IgD-negative memory B cell (primary cell): ENCODE measurements around the gene OCEL1. TPM values are rescaled to one million over a fixed set of nuclear protein-coding genes. Genes with fewer than 3 reads are reported as not detected.

Source experiments
- H3K27ac Mint-ChIP-seq, 3 donors: one replicate each; pipeline ENCODE4 v1.8.0; 2020 to 2022; ENCODE audit warnings: mild to moderate bottlenecking in 3 of 3, mixed read lengths in 3 of 3, moderate library complexity in 1 of 3
- H3K27me3 Mint-ChIP-seq: one replicate; pipeline ENCODE4 v1.8.0; 2021; ENCODE audit warnings: mixed read lengths
- H3K36me3 Mint-ChIP-seq: one replicate; pipeline ENCODE4 v1.8.0; 2020; ENCODE audit warnings: mild to moderate bottlenecking, mixed read lengths
- H3K4me1 Mint-ChIP-seq, 3 donors: one replicate each; pipeline ENCODE4 v1.8.0; 2020 to 2022; ENCODE audit warnings: mixed read lengths in 3 of 3, mild to moderate bottlenecking in 1 of 3
- H3K4me3 Mint-ChIP-seq, 4 donors: one replicate each; pipeline ENCODE4 v1.8.0; 2020 to 2022; ENCODE audit warnings: mild to moderate bottlenecking in 4 of 4, mixed read lengths in 4 of 4, moderate library complexity in 3 of 4
- H3K9me3 Mint-ChIP-seq, 3 donors: one replicate each; pipeline ENCODE4 v1.8.0; 2020 to 2021; ENCODE audit warnings: mixed read lengths in 3 of 3, mild to moderate bottlenecking in 1 of 3
- polyA plus RNA-seq: library from polyadenylated mRNA; unstranded; fragments of 300-500 nt; fragmentation: Illumina TruSeq; gene quantifications from one replicate; pipeline ENCODE4 v1.2.3, GENCODE V29; 2021

Gene OCEL1
- polyA plus RNA-seq, 1 donor from 2014 or later = 46.0 TPM

- Mint-ChIP-seq H3K27ac (peak overlapping the region in 2 of 3 donors; percentile 56 to 82), H3K4me3 (peak overlapping the region in 3 of 4 donors; percentile 15 to 64 (median 49))
Measured at GRCh38 chr19:17242431-17243208, 16.6 kb downstream of the OCEL1 start.

GRCh38 chr19:17243211-17243829, 17.3 kb downstream of the OCEL1 start:
- Mint-ChIP-seq H3K27ac (peak overlapping the region in 2 of 3 donors; percentile 58 to 82), H3K36me3 (no peaks in the 10 kb centered on the region), H3K4me3 (peak overlapping the region in 2 of 4 donors; percentile 30 to 67), H3K27me3 (no peaks in the 10 kb centered on the region), H3K4me1 (peaks cover 4 to 11% (median 5%) of the 10 kb centered on the region in 3 donors), H3K9me3 (no peaks in the 10 kb centered on the region)

More at GRCh38 chr19:17242431-17243208, 16.6 kb downstream of the OCEL1 start:
- no peaks in the 10 kb centered on the region for H3K27me3 Mint-ChIP-seq
- H3K36me3 Mint-ChIP-seq = no peaks in the 10 kb centered on the region
- peaks cover 4 to 11% (median 5%) of the 10 kb centered on the region in 3 donors for H3K4me1 Mint-ChIP-seq
- no peaks in the 10 kb centered on the region for H3K9me3 Mint-ChIP-seq

DNA sequence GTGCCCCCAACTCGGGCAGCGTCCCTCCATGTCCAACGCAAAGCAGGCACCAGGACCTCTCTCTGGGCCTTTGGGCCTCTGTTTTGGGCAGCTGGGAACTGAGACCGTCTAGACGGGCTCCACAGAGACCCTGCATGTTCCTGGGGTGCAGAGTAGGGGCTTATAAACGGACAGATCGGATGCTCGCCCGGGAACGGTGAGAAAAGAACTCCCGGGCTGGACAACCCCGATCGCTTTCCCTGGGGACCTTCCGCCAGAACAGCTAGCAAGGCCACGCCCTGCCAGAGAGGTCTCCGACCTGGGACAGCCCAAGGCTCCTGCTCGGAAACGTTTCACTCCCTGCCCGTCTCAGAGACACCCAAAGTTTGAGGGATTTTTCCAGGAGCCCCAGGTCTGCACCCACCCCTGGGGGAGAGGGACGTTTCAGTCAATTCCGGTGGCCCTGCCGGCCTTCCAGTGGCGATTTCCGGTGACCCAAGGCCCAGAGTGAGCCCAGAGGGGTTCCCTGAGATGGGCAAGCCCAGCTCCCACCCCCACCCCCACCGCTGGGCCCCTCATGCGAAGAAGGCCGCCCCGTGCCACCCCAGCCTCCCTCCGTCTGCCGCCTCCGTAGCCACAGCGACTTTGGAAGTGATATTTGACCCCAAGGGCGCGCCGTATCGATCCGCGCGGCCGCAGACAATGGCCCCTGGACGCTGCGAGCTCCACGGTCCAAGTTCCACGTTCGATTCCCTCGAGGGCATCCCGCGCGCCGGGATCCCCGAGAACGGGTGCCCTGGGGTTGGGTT, 18.0 kb downstream of the OCEL1 start:
- Mint-ChIP-seq H3K36me3 (no peaks in the 10 kb centered on the region), H3K27me3 (no peaks in the 10 kb centered on the region), H3K4me3 (peak overlapping the region; percentile 67 to 82 (median 73)), H3K4me1 (peaks cover 4 to 11% (median 5%) of the 10 kb centered on the region in 3 donors), H3K27ac (peak overlapping the region in 1 of 3 donors; percentile 58), H3K9me3 (no peaks in the 10 kb centered on the region)

DNA sequence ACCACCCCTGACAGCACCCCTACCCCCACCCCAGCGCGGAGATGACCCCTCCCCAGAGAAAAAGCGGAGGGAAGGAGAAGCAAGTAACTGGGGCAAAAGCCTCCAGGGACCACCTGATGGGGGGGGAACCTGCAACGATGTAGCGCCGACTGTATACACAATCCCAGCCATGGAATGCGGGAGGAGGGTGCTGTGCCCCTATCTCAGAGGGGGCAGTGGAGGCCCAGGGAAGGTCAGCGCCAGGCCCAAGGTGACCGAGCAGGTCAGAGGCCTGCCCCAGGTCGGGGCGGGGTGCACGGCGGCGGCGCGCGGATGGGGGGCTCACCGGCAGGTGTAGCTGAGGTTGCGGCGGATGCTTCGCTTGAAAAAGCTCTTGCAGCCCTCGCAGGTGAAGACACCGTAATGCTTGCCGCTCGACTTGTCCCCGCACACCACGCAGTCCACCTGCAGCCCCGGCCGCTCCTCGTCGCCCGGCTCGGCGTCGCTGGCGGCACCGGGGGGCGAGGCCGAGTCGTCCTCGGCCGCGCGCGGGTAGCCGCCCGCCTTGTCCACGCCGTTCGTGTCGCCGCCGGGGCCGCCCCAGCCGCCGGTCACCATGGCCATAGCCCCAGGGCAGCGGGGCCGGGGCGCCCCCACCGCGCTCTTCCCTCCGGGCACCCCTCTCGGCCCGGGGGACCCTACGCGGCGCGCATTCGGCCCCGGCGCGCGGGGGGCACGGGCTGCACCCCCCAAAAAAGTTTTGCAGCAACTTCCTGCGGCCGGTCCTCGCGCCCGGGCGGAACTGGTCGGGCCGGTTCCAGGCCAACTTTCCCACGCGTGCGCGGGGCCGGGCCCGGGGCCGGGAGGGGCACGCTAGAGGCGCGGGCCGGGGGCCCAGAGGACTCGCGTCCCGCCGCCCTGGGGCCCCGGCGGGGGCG, 18.9 kb downstream of the OCEL1 start:
- Mint-ChIP-seq H3K4me3 (peak overlapping the region; percentile 65 to 82 (median 68)), H3K9me3 (no peaks in the 10 kb centered on the region), H3K27me3 (no peaks in the 10 kb centered on the region), H3K36me3 (no peaks in the 10 kb centered on the region), H3K4me1 (peaks cover 4 to 11% (median 5%) of the 10 kb centered on the region in 3 donors), H3K27ac (no peak overlapping the region)

- peak within 1 kb of the TSS; percentile 89 to 97 (median 92) for H3K4me3 Mint-ChIP-seq
- H3K27ac Mint-ChIP-seq = peak within 1 kb of the TSS in 2 of 3 donors; percentile 79 to 86
- H3K27me3 Mint-ChIP-seq = no peaks in the 10 kb centered on the region
- peaks cover 4 to 11% (median 5%) of the 10 kb centered on the region in 3 donors for H3K4me1 Mint-ChIP-seq
- no peaks in the 10 kb centered on the region for H3K9me3 Mint-ChIP-seq
- no peaks in the 10 kb centered on the region for H3K36me3 Mint-ChIP-seq
Measured at GRCh38 chr19:17245535-17245984, 19.5 kb downstream of the OCEL1 start, which contains the start of gene NR2F6. NR2F6 (minus strand) TSS chr19:17245919; CDS start chr19:17245220, 699 bp downstream.

- peak overlapping the region; percentile 89 to 97 (median 92) for H3K4me3 Mint-ChIP-seq
- no peaks in the 10 kb centered on the region for H3K9me3 Mint-ChIP-seq
- H3K36me3 Mint-ChIP-seq = no peaks in the 10 kb centered on the region
- H3K4me1 Mint-ChIP-seq = peaks cover 0 to 11% (median 5%) of the 10 kb centered on the region in 3 donors
- H3K27me3 Mint-ChIP-seq = no peaks in the 10 kb centered on the region
- peak overlapping the region in 2 of 3 donors; percentile 72 to 79 for H3K27ac Mint-ChIP-seq
Measured at GRCh38 chr19:17246681-17247425, 20.8 kb downstream of the OCEL1 start.

GRCh38 chr19:17248011-17248776, 22.2 kb downstream of the OCEL1 start:
- peak overlapping the region in 1 of 4 donors; percentile 75 for H3K4me3 Mint-ChIP-seq
- peaks cover 0 to 5% (median 0%) of the 10 kb centered on the region in 3 donors for H3K4me1 Mint-ChIP-seq
- no peaks in the 10 kb centered on the region for H3K36me3 Mint-ChIP-seq
- H3K27me3 Mint-ChIP-seq = no peaks in the 10 kb centered on the region
- no peaks in the 10 kb centered on the region for H3K9me3 Mint-ChIP-seq
- H3K27ac Mint-ChIP-seq = peak overlapping the region in 2 of 3 donors; percentile 39 to 53

- H3K27me3 Mint-ChIP-seq = no peaks in the 10 kb centered on the region
- peak overlapping the region in 2 of 4 donors; percentile 63 to 75 for H3K4me3 Mint-ChIP-seq
- peaks cover 0 to 4% (median 0%) of the 10 kb centered on the region in 3 donors for H3K4me1 Mint-ChIP-seq
- H3K36me3 Mint-ChIP-seq = no peaks in the 10 kb centered on the region
- peak overlapping the region in 2 of 3 donors; percentile 25 to 90 for H3K27ac Mint-ChIP-seq
- H3K9me3 Mint-ChIP-seq = no peaks in the 10 kb centered on the region
Measured at GRCh38 chr19:17249887-17250548, 24.0 kb downstream of the OCEL1 start.

DNA sequence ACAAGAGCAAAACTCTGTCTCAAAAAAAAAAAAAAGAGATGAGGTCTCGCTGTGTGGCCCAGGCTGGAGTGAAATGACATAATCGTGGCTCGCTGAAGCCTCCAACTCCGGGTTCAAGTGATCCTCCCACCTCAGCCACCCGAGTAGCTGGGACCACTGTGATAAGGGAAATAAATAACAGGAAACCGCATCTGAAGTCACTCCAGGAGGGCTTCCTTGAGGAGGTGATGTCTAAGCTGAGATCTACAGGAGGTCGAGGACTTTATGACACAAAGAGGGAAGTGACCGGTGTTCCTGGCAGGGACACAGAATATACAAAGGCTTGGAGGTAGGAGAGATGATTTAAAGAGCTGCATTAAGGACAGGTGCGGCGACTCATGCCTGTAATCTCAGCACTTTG, 28.6 kb downstream of the OCEL1 start:
- H3K36me3 Mint-ChIP-seq = no peaks in the 10 kb centered on the region
- no peaks in the 10 kb centered on the region for H3K27me3 Mint-ChIP-seq
- H3K4me3 Mint-ChIP-seq = peak overlapping the region in 1 of 4 donors; percentile 14
- peak overlapping the region in 1 of 3 donors; percentile 84 for H3K27ac Mint-ChIP-seq
- no peaks in the 10 kb centered on the region for H3K9me3 Mint-ChIP-seq
- no peaks in the 10 kb centered on the region for H3K4me1 Mint-ChIP-seq

GRCh38 chr19:17255150-17255621, 29.2 kb downstream of the OCEL1 start:
- H3K27ac Mint-ChIP-seq = no peak overlapping the region
- H3K4me1 Mint-ChIP-seq = no peaks in the 10 kb centered on the region
- H3K4me3 Mint-ChIP-seq = peak overlapping the region in 1 of 4 donors; percentile 14
- no peaks in the 10 kb centered on the region for H3K36me3 Mint-ChIP-seq
- no peaks in the 10 kb centered on the region for H3K27me3 Mint-ChIP-seq
- no peaks in the 10 kb centered on the region for H3K9me3 Mint-ChIP-seq

DNA sequence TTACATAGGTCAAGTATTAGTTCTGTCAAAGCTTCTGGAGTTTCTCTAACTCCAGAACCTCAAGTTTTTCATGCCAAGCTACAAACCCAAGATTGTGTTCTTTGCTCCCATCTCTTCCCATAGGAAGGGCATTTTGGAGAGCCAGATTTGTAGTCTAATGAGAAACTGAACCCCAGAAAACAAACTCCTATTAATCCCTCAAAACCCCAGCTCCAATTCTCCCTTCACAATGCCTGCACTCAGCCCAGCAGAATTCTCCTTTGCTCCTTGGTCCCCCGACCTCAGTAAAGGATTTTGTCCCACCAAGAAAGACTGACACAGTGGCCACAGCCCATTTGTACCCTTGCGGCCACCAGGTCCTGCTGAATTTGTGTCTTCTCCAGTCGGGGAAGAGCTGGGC, 30.1 kb downstream of the OCEL1 start:
- H3K27me3 Mint-ChIP-seq = no peaks in the 10 kb centered on the region
- no peak overlapping the region for H3K27ac Mint-ChIP-seq
- no peak overlapping the region for H3K4me3 Mint-ChIP-seq
- H3K4me1 Mint-ChIP-seq = peaks cover 4 to 6% (median 4%) of the 10 kb centered on the region in 3 donors
- H3K36me3 Mint-ChIP-seq = no peaks in the 10 kb centered on the region
- H3K9me3 Mint-ChIP-seq = no peaks in the 10 kb centered on the region

- H3K4me1 Mint-ChIP-seq = peaks cover 4 to 6% (median 4%) of the 10 kb centered on the region in 3 donors
- H3K4me3 Mint-ChIP-seq = no peak overlapping the region
- no peaks in the 10 kb centered on the region for H3K27me3 Mint-ChIP-seq
- no peaks in the 10 kb centered on the region for H3K36me3 Mint-ChIP-seq
- H3K27ac Mint-ChIP-seq = no peak overlapping the region
- H3K9me3 Mint-ChIP-seq = no peaks in the 10 kb centered on the region
Measured at GRCh38 chr19:17259118-17259780, 33.2 kb downstream of the OCEL1 start.
